Upper lobe of left lung (tissue), 6 donors: ENCODE data around the gene ARVCF. TPM values are rescaled to one million over a fixed set of nuclear protein-coding genes. Genes with fewer than 3 reads are reported as not detected.

Experiments
- ATAC-seq, 2 donors: fragments of 200-7000 bp; cut with Tn5 transposase; one replicate each; pipeline ENCODE4 v1.9.1; 2022; ENCODE audit warnings: mild to moderate bottlenecking in 2 of 2, moderate library complexity in 2 of 2; ENCODE audit not compliant: low FRiP score in 2 of 2
- DNase-seq, 2 donors: peaks; one replicate each; pipeline ENCODE4 v3.0.0-alpha.2; 2019 to 2020
- H3K27ac ChIP-seq, 4 donors: fragments of 200-600 bp; sonication (generic); one replicate each; pipeline ENCODE4 v1.5.1; 2016 to 2019
- H3K27me3 ChIP-seq, 4 donors: fragments of 200-600 bp; sonication (generic); one replicate each; pipeline ENCODE4 v1.5.1; 2017 to 2019
- H3K36me3 ChIP-seq, 4 donors: fragments of 200-600 bp; sonication (generic); one replicate each; pipeline ENCODE4 v1.5.1; 2016 to 2019
- H3K4me1 ChIP-seq, 4 donors: fragments of 200-600 bp; sonication (generic); one replicate each; pipeline ENCODE4 v1.5.1; 2018 to 2019
- H3K4me3 ChIP-seq, 4 donors: fragments of 200-600 bp; sonication (generic); one replicate each; pipeline ENCODE4 v1.5.1; 2017 to 2019; ENCODE audit warnings: mild to moderate bottlenecking in 2 of 4, moderate library complexity in 1 of 4
- H3K9me3 ChIP-seq, 4 donors: fragments of 200-600 bp; sonication (generic); one replicate each; pipeline ENCODE4 v1.5.1; 2018 to 2019
- EP300 ChIP-seq, 4 donors: sonication (generic); formaldehyde crosslinking; IDR thresholded peaks; one replicate each; pipeline ENCODE4 v1.5.1; 2017; ENCODE audit warnings: antibody characterized with exemption in 4 of 4, control low read depth in 2 of 4
- POLR2A ChIP-seq, 4 donors: fragments of 450-650 bp; IDR thresholded peaks; one replicate each; pipeline ENCODE4 v1.5.1; 2016 to 2017; ENCODE audit warnings: antibody characterized with exemption in 4 of 4, mild to moderate bottlenecking in 2 of 4
- POLR2AphosphoS5 ChIP-seq, 2 donors: sonication (generic); formaldehyde crosslinking; IDR thresholded peaks; one replicate each; pipeline ENCODE4 v1.5.1; 2017; ENCODE audit warnings: antibody characterized with exemption in 2 of 2
- WGBS, 2 donors: methylation state at CpG; one replicate each; pipeline ENCODE4 v1.1.5; 2017 to 2018; 5-methylcytosine and 5-hydroxymethylcytosine counted together
- total RNA-seq, 6 donors: library from RNA; depleted of rRNA in 4 of 6; stranded (reverse); fragments of >200 nt in 4 of 6; gene quantifications; one replicate each; pipeline versions ENCODE4 v1.1.0 to v1.2.1, GENCODE V29; 2016 to 2021
- TF ChIP-seq, protein P1 (sequence below), 6 experiments: fragments of 450-650 bp in 4 of 6; fragments of 200-600 bp in 2 of 6; sonication (generic) in 2 of 6; IDR thresholded peaks; one replicate each; pipeline ENCODE4 v1.5.1; 2016 to 2019; ENCODE audit warnings: antibody characterized with exemption in 6 of 6
- donor health status: DM: no; HTN: no; CAD: no; lungs with moderate emphysema.
- donor health status: DM: no; HTN: yes; CAD: no; lungs with severe emphysema.

ARVCF gene
- total RNA-seq, 6 donors from 2014 or later, result 18.5 to 54.5 (median 22.8) TPM

GRCh38 chr22:20026996-20027601, 10.5 kb upstream of the ARVCF start:
- ATAC-seq (no peak), DNase-seq (no peak)
- TF ChIP-seq, protein P1, sequence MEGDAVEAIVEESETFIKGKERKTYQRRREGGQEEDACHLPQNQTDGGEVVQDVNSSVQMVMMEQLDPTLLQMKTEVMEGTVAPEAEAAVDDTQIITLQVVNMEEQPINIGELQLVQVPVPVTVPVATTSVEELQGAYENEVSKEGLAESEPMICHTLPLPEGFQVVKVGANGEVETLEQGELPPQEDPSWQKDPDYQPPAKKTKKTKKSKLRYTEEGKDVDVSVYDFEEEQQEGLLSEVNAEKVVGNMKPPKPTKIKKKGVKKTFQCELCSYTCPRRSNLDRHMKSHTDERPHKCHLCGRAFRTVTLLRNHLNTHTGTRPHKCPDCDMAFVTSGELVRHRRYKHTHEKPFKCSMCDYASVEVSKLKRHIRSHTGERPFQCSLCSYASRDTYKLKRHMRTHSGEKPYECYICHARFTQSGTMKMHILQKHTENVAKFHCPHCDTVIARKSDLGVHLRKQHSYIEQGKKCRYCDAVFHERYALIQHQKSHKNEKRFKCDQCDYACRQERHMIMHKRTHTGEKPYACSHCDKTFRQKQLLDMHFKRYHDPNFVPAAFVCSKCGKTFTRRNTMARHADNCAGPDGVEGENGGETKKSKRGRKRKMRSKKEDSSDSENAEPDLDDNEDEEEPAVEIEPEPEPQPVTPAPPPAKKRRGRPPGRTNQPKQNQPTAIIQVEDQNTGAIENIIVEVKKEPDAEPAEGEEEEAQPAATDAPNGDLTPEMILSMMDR (IDR thresholded peaks at IDR 0.05), result no peak
- TF ChIP-seq POLR2AphosphoS5 (IDR thresholded peaks at IDR 0.05) (no peak), EP300 (IDR thresholded peaks at IDR 0.05) (no peak), POLR2A (IDR thresholded peaks at IDR 0.05) (no peak)
- peaks cover 12 to 36% (median 19%) of the 10 kb centered on the region in 4 donors for H3K4me1 ChIP-seq
- H3K9me3 ChIP-seq, result no peaks in the 10 kb centered on the region
- WGBS, 2 donors, result 86 to 88% methylated on average over 12 of the region's 12 CpGs
- H3K36me3 ChIP-seq, result peaks cover 0 to 10% (median 5%) of the 10 kb centered on the region in 4 donors
- no peak overlapping the region for H3K27ac ChIP-seq
- no peak overlapping the region for H3K4me3 ChIP-seq
- no peaks in the 10 kb centered on the region for H3K27me3 ChIP-seq

GRCh38 chr22:20026204-20026908, 9.7 kb upstream of the ARVCF start:
- no peak overlapping the region for H3K4me3 ChIP-seq
- DNase-seq (no peak), ATAC-seq (no peak)
- H3K36me3 ChIP-seq, result peaks cover 0 to 3% (median under 1%) of the 10 kb centered on the region in 4 donors
- H3K27me3 ChIP-seq, result no peaks in the 10 kb centered on the region
- H3K4me1 ChIP-seq, result peaks cover 11 to 36% (median 22%) of the 10 kb centered on the region in 4 donors
- H3K9me3 ChIP-seq, result no peaks in the 10 kb centered on the region
- TF ChIP-seq EP300 (IDR thresholded peaks at IDR 0.05) (no peak), POLR2A (IDR thresholded peaks at IDR 0.05) (no peak), POLR2AphosphoS5 (IDR thresholded peaks at IDR 0.05) (no peak)
- TF ChIP-seq, protein P1 (IDR thresholded peaks at IDR 0.05), result no peak
- WGBS, 2 donors, result 93 to 94% methylated on average over 13 of the region's 13 CpGs
- H3K27ac ChIP-seq, result no peak overlapping the region

DNA sequence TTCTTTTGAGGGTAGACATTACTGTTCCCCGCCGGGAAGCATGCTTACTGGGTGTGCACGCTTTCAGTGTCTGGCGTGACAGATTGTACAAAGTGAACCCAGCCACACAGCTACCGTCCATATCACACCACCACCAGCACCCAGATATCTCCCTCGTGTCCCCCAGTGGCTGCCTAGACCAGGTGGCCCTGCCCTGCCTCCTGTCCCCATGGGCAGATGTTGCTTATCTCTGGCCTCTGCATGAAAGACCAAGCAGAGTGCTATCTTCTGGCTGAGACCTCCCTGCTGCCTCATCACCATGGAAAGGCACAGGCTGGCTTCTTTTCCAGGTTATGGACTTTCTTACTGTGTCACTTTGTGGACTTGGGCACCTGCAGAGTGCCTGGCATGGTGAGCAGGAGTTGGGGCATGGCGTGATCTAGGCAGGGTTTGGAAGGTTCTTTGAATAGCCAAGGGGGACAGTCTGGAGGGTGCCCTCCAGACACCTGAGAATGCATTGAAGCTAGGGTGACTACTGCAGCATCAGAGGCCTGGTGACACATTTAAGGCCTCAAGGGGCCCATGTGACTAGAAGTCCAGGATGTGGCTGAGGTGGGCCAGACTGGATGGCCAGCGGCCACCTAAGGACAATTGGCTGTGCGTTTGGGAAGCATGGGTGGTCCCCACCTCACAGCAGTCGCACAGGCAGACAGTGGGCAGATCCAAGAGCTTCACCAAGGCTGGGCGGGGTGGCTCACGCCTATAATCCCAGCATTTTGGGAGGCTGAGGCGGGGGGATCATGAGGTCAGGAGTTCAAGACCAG, 9.0 kb upstream of the ARVCF start:
- H3K36me3 ChIP-seq, result peaks cover 0 to 3% (median 0%) of the 10 kb centered on the region in 4 donors
- H3K9me3 ChIP-seq, result no peaks in the 10 kb centered on the region
- TF ChIP-seq POLR2AphosphoS5 (IDR thresholded peaks at IDR 0.05) (no peak), EP300 (IDR thresholded peaks at IDR 0.05) (no peak), POLR2A (IDR thresholded peaks at IDR 0.05) (no peak)
- TF ChIP-seq, protein P1 (IDR thresholded peaks at IDR 0.05), result no peak
- ATAC-seq (no peak), DNase-seq (no peak)
- H3K27ac ChIP-seq, result no peak overlapping the region
- peaks cover 11 to 38% (median 23%) of the 10 kb centered on the region in 4 donors for H3K4me1 ChIP-seq
- no peak overlapping the region for H3K4me3 ChIP-seq
- WGBS, 2 donors, result 94 to 97% methylated on average over 8 to 12 of the region's 13 CpGs
- no peaks in the 10 kb centered on the region for H3K27me3 ChIP-seq

GRCh38 chr22:20024650-20025397, 8.2 kb upstream of the ARVCF start:
- Histone ChIP-seq H3K27me3 (no peaks in the 10 kb centered on the region), H3K9me3 (no peaks in the 10 kb centered on the region), H3K36me3 (peaks cover 0 to 3% (median 0%) of the 10 kb centered on the region in 4 donors), H3K27ac (no peak overlapping the region), H3K4me3 (no peak overlapping the region), H3K4me1 (peaks cover 15 to 44% (median 28%) of the 10 kb centered on the region in 4 donors)
- 91 to 96% methylated on average over 14 to 15 of the region's 15 CpGs for WGBS, 2 donors
- TF ChIP-seq EP300 (IDR thresholded peaks at IDR 0.05) (no peak), POLR2AphosphoS5 (IDR thresholded peaks at IDR 0.05) (no peak), POLR2A (IDR thresholded peaks at IDR 0.05) (no peak)
- TF ChIP-seq, protein P1 (IDR thresholded peaks at IDR 0.05), result no peak
- DNase-seq (no peak), ATAC-seq (no peak)
